HEK293 (cell line): Measurements from ENCODE around the gene PPP4R4.

Source experiments
- CTCF ChIA-PET: fragments of 350-600 bp; formaldehyde crosslinking; extraction: SDS; loops from one replicate; lab custom pipeline; 2021; ENCODE audit warnings: antibody characterized with exemption; lab: Yijun Ruan, JAX
- POLR2A ChIA-PET: fragments of 300-600 bp; formaldehyde crosslinking; extraction: SDS; loops from one replicate; lab custom pipeline; 2020; ENCODE audit warnings: antibody characterized with exemption, inconsistent platforms; lab: Yijun Ruan, JAX
- H3K27ac ChIP-seq: fragments of 200-500 bp; sonication (Bioruptor generic); 2 replicates; pipeline ENCODE4 v1.5.1; 2014; ENCODE audit warnings: low read depth, low read length, control low read depth, inconsistent platforms; ENCODE audit errors: extremely low read depth
- H3K36me3 ChIP-seq, 2 experiments: fragments of 200-500 bp in 1 of 2; sonication (Bioruptor generic) in 1 of 2; 1 replicate in 1 of 2; 2 replicates in 1 of 2; pipeline ENCODE4 v1.5.1; 2014 to 2017; ENCODE audit warnings: inconsistent platforms in 2 of 2, low read length in 2 of 2; ENCODE audit not compliant: control insufficient read depth in 2 of 2, insufficient read depth in 1 of 2
- H3K4me1 ChIP-seq: fragments of 200-500 bp; sonication (Bioruptor generic); 2 replicates; pipeline ENCODE4 v1.5.1; 2014; ENCODE audit warnings: mild to moderate bottlenecking, low read length, inconsistent platforms; ENCODE audit not compliant: control insufficient read depth, insufficient read depth
- H3K4me3 ChIP-seq: 2 replicates; pipeline ENCODE4 v1.5.1; 2011; ENCODE audit warnings: low read depth, mild to moderate bottlenecking, control low read depth, low read length, moderate library complexity
- H3K9me3 ChIP-seq: fragments of 200-500 bp; sonication (Bioruptor generic); 2 replicates; pipeline ENCODE4 v1.5.1; 2014; ENCODE audit warnings: low read depth, low read length, inconsistent platforms; ENCODE audit not compliant: control insufficient read depth, insufficient read depth
- MZF1 ChIP-seq: fragments of 450-650 bp; formaldehyde crosslinking; IDR thresholded peaks from 2 replicates; pipeline ENCODE4 v1.5.1; 2017; ENCODE audit warnings: missing biosample characterization, missing genetic modification characterization, borderline replicate concordance
- OVOL3 ChIP-seq: fragments of 450-650 bp; formaldehyde crosslinking; IDR thresholded peaks from 2 replicates; pipeline ENCODE4 v1.5.1; 2016; ENCODE audit warnings: missing biosample characterization, missing genetic modification characterization
- REPIN1 ChIP-seq: fragments of 450-650 bp; formaldehyde crosslinking; IDR thresholded peaks from 2 replicates; pipeline ENCODE4 v1.5.1; 2017; ENCODE audit warnings: missing biosample characterization, missing genetic modification characterization, low read depth
- SCRT2 ChIP-seq: fragments of 450-650 bp; formaldehyde crosslinking; IDR thresholded peaks from 2 replicates; pipeline ENCODE4 v1.5.1; 2016; ENCODE audit warnings: missing biosample characterization, missing genetic modification characterization
- TRIM28 ChIP-seq: IDR thresholded peaks from 2 replicates; pipeline ENCODE4 v1.6.1; 2011; ENCODE audit warnings: low read length, control low read depth, borderline replicate concordance
- ZBTB20 ChIP-seq: fragments of 450-650 bp; formaldehyde crosslinking; IDR thresholded peaks from 2 replicates; pipeline ENCODE4 v1.5.1; 2016; ENCODE audit warnings: missing biosample characterization, missing genetic modification characterization
- ZBTB48 ChIP-seq: fragments of 450-650 bp; formaldehyde crosslinking; IDR thresholded peaks from 2 replicates; pipeline ENCODE4 v1.5.1; 2016; ENCODE audit warnings: missing biosample characterization, missing genetic modification characterization
- ZBTB8A ChIP-seq: fragments of 450-650 bp; formaldehyde crosslinking; IDR thresholded peaks from 2 replicates; pipeline ENCODE4 v1.5.1; 2016; ENCODE audit warnings: missing biosample characterization, missing genetic modification characterization
- ZFP37 ChIP-seq: fragments of 450-650 bp; formaldehyde crosslinking; IDR thresholded peaks from 2 replicates; pipeline ENCODE4 v1.5.1; 2016; ENCODE audit warnings: missing biosample characterization, missing genetic modification characterization
- ZNF10 ChIP-seq: fragments of 450-650 bp; formaldehyde crosslinking; IDR thresholded peaks from 2 replicates; pipeline ENCODE4 v1.5.1; 2017; ENCODE audit warnings: missing biosample characterization, missing genetic modification characterization
- ZNF155 ChIP-seq: fragments of 450-650 bp; formaldehyde crosslinking; IDR thresholded peaks from 2 replicates; pipeline ENCODE4 v1.5.1; 2016; ENCODE audit warnings: missing biosample characterization, missing genetic modification characterization
- ZNF157 ChIP-seq: fragments of 450-650 bp; formaldehyde crosslinking; IDR thresholded peaks from 2 replicates; pipeline ENCODE4 v1.5.1; 2016; ENCODE audit warnings: missing biosample characterization, missing genetic modification characterization
- ZNF2 ChIP-seq: fragments of 450-650 bp; formaldehyde crosslinking; IDR thresholded peaks from 2 replicates; pipeline ENCODE4 v1.5.1; 2016; ENCODE audit warnings: missing biosample characterization, missing genetic modification characterization
- ZNF214 ChIP-seq: fragments of 450-650 bp; formaldehyde crosslinking; IDR thresholded peaks from 2 replicates; pipeline ENCODE4 v1.5.1; 2017; ENCODE audit warnings: missing biosample characterization, mild to moderate bottlenecking, missing genetic modification characterization, borderline replicate concordance
- ZNF488 ChIP-seq: fragments of 450-650 bp; formaldehyde crosslinking; IDR thresholded peaks from 2 replicates; pipeline ENCODE4 v1.5.1; 2016; ENCODE audit warnings: missing biosample characterization, missing genetic modification characterization
- ZNF501 ChIP-seq: fragments of 450-650 bp; formaldehyde crosslinking; IDR thresholded peaks from 2 replicates; pipeline ENCODE4 v1.5.1; 2016; ENCODE audit warnings: missing biosample characterization, missing genetic modification characterization
- ZNF514 ChIP-seq: fragments of 450-650 bp; formaldehyde crosslinking; IDR thresholded peaks from 2 replicates; pipeline ENCODE4 v1.5.1; 2016; ENCODE audit warnings: missing biosample characterization, missing genetic modification characterization
- ZNF518A ChIP-seq: fragments of 450-650 bp; formaldehyde crosslinking; conservative IDR thresholded peaks from 2 replicates; pipeline ENCODE4 v1.5.1; 2016; ENCODE audit warnings: low read depth, missing biosample characterization, missing genetic modification characterization
- ZNF658 ChIP-seq: fragments of 450-650 bp; formaldehyde crosslinking; IDR thresholded peaks from 2 replicates; pipeline ENCODE4; 2016; ENCODE audit warnings: missing biosample characterization, missing genetic modification characterization
- ZNF837 ChIP-seq: fragments of 450-650 bp; formaldehyde crosslinking; IDR thresholded peaks from 2 replicates; pipeline ENCODE4 v1.5.1; 2016; ENCODE audit warnings: missing biosample characterization, missing genetic modification characterization

Gene PPP4R4

GRCh38 chr14:94305620-94306019, 131.5 kb downstream of the PPP4R4 start (continued):
- TF ChIP-seq ZBTB20 (no peak), ZNF658 (tag by site-specific recombination) (no peak), ZNF155 (no peak), ZBTB8A (tag by site-specific recombination) (no peak), ZNF837 (tag by site-specific recombination) (no peak), ZNF518A (no peak), ZNF10 (tag by site-specific recombination) (no peak), MZF1 (no peak)

- POLR2A ChIA-PET: no interaction called here
- CTCF ChIA-PET: interaction anchor here (0.8 kb wide), 1 partner anchor 753 kb away, joined by 3 read pairs; no protein-coding TSS in a partner anchor
- H3K4me1 ChIP-seq: no peaks in the 10 kb centered on the region
- TF ChIP-seq OVOL3 (no peak), ZFP37 (no peak), TRIM28 (no peak), ZNF2 (no peak), ZBTB48 (tag by site-specific recombination) (no peak), ZNF514 (tag by site-specific recombination) (no peak), REPIN1 (tag by site-specific recombination) (no peak), ZNF501 (no peak), SCRT2 (tag by site-specific recombination) (no peak), ZNF157 (tag by site-specific recombination) (no peak), ZNF488 (tag by site-specific recombination) (no peak), ZNF214 (tag by site-specific recombination) (no peak)
- H3K36me3 ChIP-seq: no peaks in the 10 kb centered on the region
- H3K27ac ChIP-seq: no peak overlapping the region
- H3K9me3 ChIP-seq: no peaks in the 10 kb centered on the region
- no peak overlapping the region for H3K4me3 ChIP-seq
Measured at GRCh38 chr14:94306047-94306978, 132.2 kb downstream of the PPP4R4 start.
